ENCODE data around the gene GTF2F1. TPM values are rescaled to one million over a fixed set of nuclear protein-coding genes. Genes with fewer than 3 reads are reported as not detected.
"Not testable (repeated sequence)": the region's sequence is repeated elsewhere in the genome, so short reads cannot be mapped to it uniquely, and the experiment has no call there.

GTF2F1 gene
- total RNA-seq, 6 experiments from 2014 or later: 12.8 to 22.7 (median 19.8) TPM

DNA sequence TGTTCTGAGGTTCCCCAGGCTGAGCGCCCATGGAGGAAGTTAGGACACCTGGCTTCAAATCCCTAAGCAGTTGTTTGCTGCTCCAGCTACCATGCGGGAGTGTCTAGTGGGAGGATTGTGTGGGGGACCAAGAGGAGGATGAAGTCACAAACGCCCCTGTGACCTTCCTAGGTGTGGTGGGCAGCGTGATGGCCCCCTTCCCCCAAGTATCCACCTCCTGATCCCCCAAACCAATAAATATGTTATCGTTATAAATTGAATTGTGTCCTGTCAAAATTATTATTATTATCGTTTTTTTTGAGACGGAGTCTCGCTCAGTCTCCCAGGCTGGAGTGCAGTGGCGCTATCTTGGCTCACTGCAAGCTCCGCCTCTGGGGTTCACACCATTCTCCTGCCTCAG, 40.7 kb upstream of the GTF2F1 start, which contains the start of gene SLC25A41:
SLC25A41 (minus strand) TSS at position 101 of the 400 bp plus-strand sequence; CDS start at position 31, 70 bp downstream.
- H3K4me1 ChIP-seq: no peaks in the 10 kb centered on the region
- H3K4me3 ChIP-seq: no peak within 1 kb of the TSS
- intact Hi-C loops (cut with DNase I): no loop called here
- no peaks in the 10 kb centered on the region for H3K9me3 ChIP-seq
- H3K27ac ChIP-seq: no peak within 1 kb of the TSS
- no peaks in the 10 kb centered on the region for H3K36me3 ChIP-seq
- ATAC-seq (no peak), DNase-seq (no peak)
- H3K27me3 ChIP-seq: no peaks in the 10 kb centered on the region
- WGBS (ENCODE audit: insufficient coverage, low coverage, low lambda C conversion rate, missing lambda C conversion rate): 83% methylated on average over 7 of the region's 10 CpGs
- no peak for TF ChIP-seq POLR2A (IDR thresholded peaks at IDR 0.05)
- TF ChIP-seq, protein P1, sequence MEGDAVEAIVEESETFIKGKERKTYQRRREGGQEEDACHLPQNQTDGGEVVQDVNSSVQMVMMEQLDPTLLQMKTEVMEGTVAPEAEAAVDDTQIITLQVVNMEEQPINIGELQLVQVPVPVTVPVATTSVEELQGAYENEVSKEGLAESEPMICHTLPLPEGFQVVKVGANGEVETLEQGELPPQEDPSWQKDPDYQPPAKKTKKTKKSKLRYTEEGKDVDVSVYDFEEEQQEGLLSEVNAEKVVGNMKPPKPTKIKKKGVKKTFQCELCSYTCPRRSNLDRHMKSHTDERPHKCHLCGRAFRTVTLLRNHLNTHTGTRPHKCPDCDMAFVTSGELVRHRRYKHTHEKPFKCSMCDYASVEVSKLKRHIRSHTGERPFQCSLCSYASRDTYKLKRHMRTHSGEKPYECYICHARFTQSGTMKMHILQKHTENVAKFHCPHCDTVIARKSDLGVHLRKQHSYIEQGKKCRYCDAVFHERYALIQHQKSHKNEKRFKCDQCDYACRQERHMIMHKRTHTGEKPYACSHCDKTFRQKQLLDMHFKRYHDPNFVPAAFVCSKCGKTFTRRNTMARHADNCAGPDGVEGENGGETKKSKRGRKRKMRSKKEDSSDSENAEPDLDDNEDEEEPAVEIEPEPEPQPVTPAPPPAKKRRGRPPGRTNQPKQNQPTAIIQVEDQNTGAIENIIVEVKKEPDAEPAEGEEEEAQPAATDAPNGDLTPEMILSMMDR (IDR thresholded peaks at IDR 0.05): no peak

GRCh38 chr19:6433165-6433564, 40.2 kb upstream of the GTF2F1 start:
- no peak for DNase-seq

DNA sequence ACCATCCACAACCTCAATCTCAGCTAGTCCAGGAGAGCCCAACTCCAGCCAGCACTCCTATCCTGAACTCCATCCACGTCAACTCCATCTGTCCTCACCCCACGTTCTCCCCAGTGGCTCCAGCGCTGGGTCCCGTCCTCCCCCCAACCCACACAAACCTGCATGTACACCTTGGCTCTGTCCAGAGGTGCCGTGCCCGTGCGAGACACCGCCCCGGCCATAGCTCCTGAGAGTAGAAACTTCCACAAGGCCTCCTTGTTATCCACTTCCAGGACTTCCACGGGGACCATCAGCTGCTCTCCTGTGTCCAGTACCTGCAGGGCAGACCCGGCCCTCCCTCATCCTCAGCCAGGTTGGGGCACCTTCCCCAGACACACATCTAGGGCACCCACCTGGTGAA, 38.9 kb upstream of the GTF2F1 start:
- TF ChIP-seq POLR2A (IDR thresholded peaks at IDR 0.05): no peak
- TF ChIP-seq, protein P1 (IDR thresholded peaks at IDR 0.05): no peak
- H3K9me3 ChIP-seq: no peaks in the 10 kb centered on the region
- WGBS (ENCODE audit: insufficient coverage, low coverage, low lambda C conversion rate, missing lambda C conversion rate): 84% methylated on average over 10 of the region's 11 CpGs
- H3K27me3 ChIP-seq: no peaks in the 10 kb centered on the region
- no peak overlapping the region for H3K27ac ChIP-seq
- ATAC-seq (peak in 1 of 4 donors; percentile 25), DNase-seq (no peak)
- intact Hi-C loops (cut with DNase I): no loop called here
- no peaks in the 10 kb centered on the region for H3K36me3 ChIP-seq
- no peaks in the 10 kb centered on the region for H3K4me1 ChIP-seq
- no peak overlapping the region for H3K4me3 ChIP-seq

More at GRCh38 chr19:6433165-6433564, 40.2 kb upstream of the GTF2F1 start:
- H3K9me3 ChIP-seq: no peaks in the 10 kb centered on the region
- ATAC-seq: no peak
- no peaks in the 10 kb centered on the region for H3K27me3 ChIP-seq
- H3K36me3 ChIP-seq: no peaks in the 10 kb centered on the region
- TF ChIP-seq, protein P1 (IDR thresholded peaks at IDR 0.05): no peak
- TF ChIP-seq POLR2A (IDR thresholded peaks at IDR 0.05): no peak
- no peaks in the 10 kb centered on the region for H3K4me1 ChIP-seq
- 78% methylated on average over 5 of the region's 11 CpGs for WGBS (ENCODE audit: insufficient coverage, low coverage, low lambda C conversion rate, missing lambda C conversion rate)
- H3K4me3 ChIP-seq: no peak overlapping the region
- no peak overlapping the region for H3K27ac ChIP-seq
- intact Hi-C loops (cut with DNase I): no loop called here

DNA sequence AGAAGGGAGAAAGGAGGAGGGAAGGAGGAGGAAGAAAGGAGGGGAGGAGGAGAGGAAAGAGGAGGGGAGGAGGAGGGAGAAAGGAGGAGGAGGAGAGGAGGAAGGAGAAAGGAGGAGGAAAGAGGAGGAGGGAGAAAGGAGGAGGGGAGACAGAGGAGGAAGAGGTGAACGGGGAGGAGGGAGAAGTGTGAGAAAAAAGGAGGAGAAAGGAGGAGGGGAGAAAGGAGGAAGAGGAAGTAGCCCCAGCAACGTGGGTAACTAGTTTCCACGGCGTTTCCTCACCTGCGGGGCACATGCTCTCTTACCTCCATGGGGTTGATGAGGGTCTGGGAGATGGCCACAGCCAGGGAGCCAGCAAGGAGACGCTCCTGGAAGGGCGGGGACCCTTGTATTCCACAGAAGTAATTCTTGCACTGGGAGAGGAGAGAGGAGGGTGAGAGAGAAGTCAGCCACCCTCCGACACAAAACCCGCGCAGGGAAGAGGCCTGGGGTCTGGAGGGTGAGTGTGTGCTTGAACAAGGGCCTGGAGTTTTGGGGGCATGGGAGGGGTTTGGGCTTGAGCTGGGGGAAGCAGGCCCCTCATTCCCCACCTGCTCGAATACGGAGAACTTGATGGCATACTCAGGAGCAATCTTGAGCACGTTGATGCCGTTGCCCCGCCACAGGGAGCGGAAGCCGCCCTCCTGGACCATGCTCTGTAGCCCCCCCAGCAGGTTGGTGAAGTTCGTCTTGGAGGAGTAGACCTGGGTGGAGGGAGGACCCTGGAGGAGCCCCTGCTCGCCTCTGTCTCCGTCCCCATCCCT, 36.7 kb upstream of the GTF2F1 start:
- no peaks in the 10 kb centered on the region for H3K9me3 ChIP-seq
- H3K4me1 ChIP-seq: peaks cover 0 to 6% (median 2%) of the 10 kb centered on the region in 4 donors
- no peaks in the 10 kb centered on the region for H3K27me3 ChIP-seq
- WGBS (ENCODE audit: insufficient coverage, low coverage, low lambda C conversion rate, missing lambda C conversion rate): 63% methylated on average over 8 of the region's 20 CpGs
- no peak for ATAC-seq
- no peak for DNase-seq
- H3K36me3 ChIP-seq: no peaks in the 10 kb centered on the region
- TF ChIP-seq, protein P1 (IDR thresholded peaks at IDR 0.05): no peak
- intact Hi-C loops (cut with DNase I): no loop called here
- H3K27ac ChIP-seq: no peak overlapping the region
- no peak overlapping the region for H3K4me3 ChIP-seq

GRCh38 chr19:6428692-6429418, 35.9 kb upstream of the GTF2F1 start:
- H3K27me3 ChIP-seq; intact Hi-C loops (cut with DNase I); DNase-seq; H3K9me3 ChIP-seq; ATAC-seq; H3K36me3 ChIP-seq; H3K27ac ChIP-seq; H3K4me1 ChIP-seq; H3K4me3 ChIP-seq: not testable (repeated sequence)
- no CpG with 5 or more reads among the region's 2 CpGs for WGBS (ENCODE audit: insufficient coverage, low coverage, low lambda C conversion rate, missing lambda C conversion rate)

Data from right lobe of liver (tissue), 6 donors.